ENCODE measurements around the gene SOD3.

SOD3 gene

GRCh38 chr4:24842356-24842755 lies 47.0 kb downstream of the SOD3 start:
- no peak for DNase-seq (ENCODE audit: low spot score)

- DNase-seq (ENCODE audit: low spot score), result no peak
Measured at GRCh38 chr4:24843096-24843495, 47.7 kb downstream of the SOD3 start.

GRCh38 chr4:24845132-24845531 lies 49.8 kb downstream of the SOD3 start:
- DNase-seq (ENCODE audit: low spot score), result no peak

GRCh38 chr4:24845902-24846301 lies 50.5 kb downstream of the SOD3 start:
- no peak for DNase-seq (ENCODE audit: low spot score)

- DNase-seq (ENCODE audit: low spot score), result no peak
Measured at GRCh38 chr4:24846716-24847115, 51.3 kb downstream of the SOD3 start.

GRCh38 chr4:24849351-24849750 lies 54.0 kb downstream of the SOD3 start:
- DNase-seq (ENCODE audit: low spot score), result no peak

GRCh38 chr4:24849756-24850155 lies 54.4 kb downstream of the SOD3 start:
- no peak for DNase-seq (ENCODE audit: low spot score)

All from CD4-positive, alpha-beta T cell treated with Interleukin-2 at 100 ng/mL for 4 hours (primary cell).